Sigmoid colon (tissue), 4 donors: ENCODE data around the gene FAM107A.

Source experiments
- CTCF ChIP-seq, 4 experiments: fragments of 450-650 bp in 3 of 4; fragments of 200-600 bp in 1 of 4; IDR thresholded peaks; one replicate each; pipeline ENCODE4 v1.5.1; 2016 to 2019; ENCODE audit warnings: antibody characterized with exemption in 4 of 4, mild to moderate bottlenecking in 3 of 4, moderate library complexity in 2 of 4
- EP300 ChIP-seq, 4 donors: sonication (generic); formaldehyde crosslinking; IDR thresholded peaks; one replicate each; pipeline ENCODE4 v1.6.1; 2017; ENCODE audit warnings: antibody characterized with exemption in 4 of 4
- POLR2A ChIP-seq, 2 donors: fragments of 450-650 bp; IDR thresholded peaks; one replicate each; pipeline ENCODE4 v1.6.1; 2016; ENCODE audit warnings: antibody characterized with exemption in 2 of 2, mild to moderate bottlenecking in 2 of 2, moderate library complexity in 2 of 2
- POLR2AphosphoS5 ChIP-seq, 4 donors: sonication (generic); formaldehyde crosslinking; IDR thresholded peaks; one replicate each; pipeline ENCODE4 v1.6.1; 2017; ENCODE audit warnings: antibody characterized with exemption in 4 of 4

GRCh38 chr3:58617338-58617761 is 40.2 kb upstream of the FAM107A start:
- no peak for TF ChIP-seq POLR2A (IDR thresholded peaks at IDR 0.05)
- TF ChIP-seq CTCF (IDR thresholded peaks at IDR 0.05), result no peak
- peak in 2 of 4 donors; percentile 9 to 43 for TF ChIP-seq POLR2AphosphoS5 (IDR thresholded peaks at IDR 0.05)
- no peak for TF ChIP-seq EP300 (IDR thresholded peaks at IDR 0.05)
